Right cardiac atrium (tissue), 5 donors: Measurements from ENCODE around the gene TEAD1. TPM values are rescaled to one million over a fixed set of nuclear protein-coding genes. Genes with fewer than 3 reads are reported as not detected.
A peak's percentile ranks its signal among the peaks of the same experiment; 100 is the strongest.

Experiments
- ATAC-seq, 2 donors: fragments of 200-7000 bp; cut with Tn5 transposase; one replicate each; pipeline versions ENCODE4 v1.8.0 to v1.9.1; 2020; ENCODE audit warnings: moderate library complexity in 2 of 2, mild to moderate bottlenecking in 1 of 2
- DNase-seq, 3 donors: peaks; one replicate each; pipeline ENCODE4 v3.0.0-alpha.2; 2020
- H3K27ac ChIP-seq: one replicate; pipeline ENCODE4 v1.5.1; 2013; ENCODE audit warnings: mild to moderate bottlenecking, low read length, control low read depth, moderate library complexity
- H3K27me3 ChIP-seq: one replicate; pipeline ENCODE4 v1.6.1; 2013; ENCODE audit not compliant: control insufficient read depth, insufficient read depth
- H3K4me1 ChIP-seq: one replicate; pipeline ENCODE4 v1.6.1; 2013; ENCODE audit warnings: low read length; ENCODE audit not compliant: control insufficient read depth, insufficient read depth
- H3K4me3 ChIP-seq: one replicate; pipeline ENCODE4 v1.5.1; 2013; ENCODE audit warnings: low read length, control low read depth
- H3K9me3 ChIP-seq: one replicate; pipeline ENCODE4 v1.6.1; 2013; ENCODE audit warnings: low read length; ENCODE audit not compliant: control insufficient read depth
- WGBS: extraction: QIAGEN DNeasy Blood & Tissue Kit; methylation state at CpG from one replicate; pipeline ENCODE4 v1.1.7; 2013; 5-methylcytosine and 5-hydroxymethylcytosine counted together
- intact Hi-C, 4 donors: fragments of 100-400 bp; cut with DNase I; formaldehyde crosslinking; loops; one replicate each; pipeline versions ENCODE4 v1.11.0 to v1.14.0; 2022 to 2023
- polyA plus RNA-seq: library from polyadenylated mRNA; stranded (reverse); fragments of 200-250 nt; gene quantifications from one replicate; pipeline ENCODE4 v1.2.3, GENCODE V29; 2013
- total RNA-seq, 4 donors: library from RNA; stranded (reverse); fragmentation: NEBNext Ultra II Directional; extraction: Animal tissue kit (Norgen Biotek cat#: 25700); gene quantifications; one replicate each; pipeline ENCODE4 v1.2.1, GENCODE V29; 2021
- donor health status: healthy with polysubstance abuse.
- donor health status: DM: no; HTN: yes; CAD: no.
- donor health status: DM: no; HTN: no; CAD: no.
- donor health status: DM: no; HTN: yes; CAD: no; lungs with severe emphysema.
- donor health status: DM: yes; HTN: yes; CAD: no.

The TEAD1 gene
- total and polyA plus RNA-seq, 5 donors = 19.7 to 105 (median 96.5) TPM

GRCh38 chr11:12790861-12791616, 116.8 kb downstream of the TEAD1 start:
- no peak overlapping the region for H3K27ac ChIP-seq
- intact Hi-C loops = no loop called here
- H3K9me3 ChIP-seq = no peaks in the 10 kb centered on the region
- no peak overlapping the region for H3K4me3 ChIP-seq
- ATAC-seq (no peak), DNase-seq (no peak)
- H3K27me3 ChIP-seq = no peaks in the 10 kb centered on the region
- H3K4me1 ChIP-seq = no peaks in the 10 kb centered on the region
- WGBS = 70% methylated on average over 5 of the region's 5 CpGs

GRCh38 chr11:12792018-12792417, 117.8 kb downstream of the TEAD1 start:
- H3K4me1 ChIP-seq = no peaks in the 10 kb centered on the region
- DNase-seq (no peak), ATAC-seq (no peak)
- H3K9me3 ChIP-seq = no peaks in the 10 kb centered on the region
- no peak overlapping the region for H3K4me3 ChIP-seq
- H3K27me3 ChIP-seq = no peaks in the 10 kb centered on the region
- H3K27ac ChIP-seq = no peak overlapping the region
- intact Hi-C loops = no loop called here

GRCh38 chr11:12792590-12792989, 118.4 kb downstream of the TEAD1 start:
- 89% methylated on average over 2 of the region's 2 CpGs for WGBS
- intact Hi-C loops = no loop called here
- Histone ChIP-seq H3K4me1 (no peaks in the 10 kb centered on the region), H3K4me3 (no peak overlapping the region), H3K9me3 (no peaks in the 10 kb centered on the region), H3K27me3 (no peaks in the 10 kb centered on the region), H3K27ac (no peak overlapping the region)
- DNase-seq (no peak), ATAC-seq (no peak)

GRCh38 chr11:12793065-12793464, 118.8 kb downstream of the TEAD1 start:
- no peaks in the 10 kb centered on the region for H3K9me3 ChIP-seq
- intact Hi-C loops = no loop called here
- ATAC-seq = no peak
- no peak for DNase-seq
- no peak overlapping the region for H3K4me3 ChIP-seq
- WGBS = 86% methylated on average over 2 of the region's 2 CpGs
- no peaks in the 10 kb centered on the region for H3K4me1 ChIP-seq
- no peaks in the 10 kb centered on the region for H3K27me3 ChIP-seq
- no peak overlapping the region for H3K27ac ChIP-seq

GRCh38 chr11:12793506-12793905, 119.3 kb downstream of the TEAD1 start:
- Histone ChIP-seq H3K4me1 (no peaks in the 10 kb centered on the region), H3K9me3 (no peaks in the 10 kb centered on the region), H3K4me3 (no peak overlapping the region), H3K27me3 (no peaks in the 10 kb centered on the region), H3K27ac (no peak overlapping the region)
- WGBS = 58% methylated on average over 2 of the region's 2 CpGs
- ATAC-seq = no peak
- intact Hi-C loops = no loop called here
- DNase-seq = no peak

- 67% methylated on average over 7 of the region's 7 CpGs for WGBS
- Histone ChIP-seq H3K9me3 (no peaks in the 10 kb centered on the region), H3K4me3 (no peak overlapping the region), H3K27me3 (no peaks in the 10 kb centered on the region), H3K27ac (no peak overlapping the region), H3K4me1 (no peaks in the 10 kb centered on the region)
- ATAC-seq (peak in 1 of 2 donors; percentile 19), DNase-seq (no peak)
- intact Hi-C loops = no loop called here
Observed at GRCh38 chr11:12794576-12795230, 120.5 kb downstream of the TEAD1 start.

GRCh38 chr11:12797996-12798395, 123.8 kb downstream of the TEAD1 start:
- no peak overlapping the region for H3K4me3 ChIP-seq
- no peak for ATAC-seq
- WGBS = 87% methylated on average over 3 of the region's 3 CpGs
- no peaks in the 10 kb centered on the region for H3K27me3 ChIP-seq
- peaks cover 13% of the 10 kb centered on the region for H3K4me1 ChIP-seq
- no peak overlapping the region for H3K27ac ChIP-seq
- DNase-seq = no peak
- H3K9me3 ChIP-seq = no peaks in the 10 kb centered on the region
- intact Hi-C loops = no loop called here

GRCh38 chr11:12798609-12799011, 124.4 kb downstream of the TEAD1 start:
- Histone ChIP-seq H3K27ac (no peak overlapping the region), H3K27me3 (no peaks in the 10 kb centered on the region), H3K4me1 (peaks cover 15% of the 10 kb centered on the region), H3K4me3 (no peak overlapping the region), H3K9me3 (no peaks in the 10 kb centered on the region)
- intact Hi-C loops = no loop called here
- no peak for DNase-seq
- 63% methylated on average over 4 of the region's 4 CpGs for WGBS
- ATAC-seq = no peak

GRCh38 chr11:12799334-12799835, 125.2 kb downstream of the TEAD1 start:
- intact Hi-C loops = no loop called here
- Histone ChIP-seq H3K4me3 (no peak overlapping the region), H3K4me1 (peaks cover 15% of the 10 kb centered on the region), H3K27me3 (no peaks in the 10 kb centered on the region), H3K27ac (no peak overlapping the region), H3K9me3 (no peaks in the 10 kb centered on the region)
- DNase-seq (no peak), ATAC-seq (no peak)
- WGBS = 49% methylated on average over 4 of the region's 4 CpGs

GRCh38 chr11:12800032-12800671, 125.9 kb downstream of the TEAD1 start:
- Histone ChIP-seq H3K27me3 (no peaks in the 10 kb centered on the region), H3K27ac (peak overlapping the region; percentile 48)
- WGBS = 31% methylated on average over 8 of the region's 8 CpGs

GRCh38 chr11:12800871-12801270, 126.7 kb downstream of the TEAD1 start:
- WGBS = 59% methylated on average over 2 of the region's 2 CpGs
- DNase-seq (no peak), ATAC-seq (no peak)
- no peaks in the 10 kb centered on the region for H3K27me3 ChIP-seq
- H3K27ac ChIP-seq = no peak overlapping the region
- no peaks in the 10 kb centered on the region for H3K9me3 ChIP-seq
- H3K4me1 ChIP-seq = peaks cover 15% of the 10 kb centered on the region
- no peak overlapping the region for H3K4me3 ChIP-seq
- intact Hi-C loops = no loop called here

More at GRCh38 chr11:12800032-12800671, 125.9 kb downstream of the TEAD1 start:
- Histone ChIP-seq H3K4me1 (peaks cover 15% of the 10 kb centered on the region), H3K4me3 (no peak overlapping the region), H3K9me3 (no peaks in the 10 kb centered on the region)
- DNase-seq (no peak), ATAC-seq (peak; percentile 42 to 71)
- intact Hi-C loops = no loop called here
